22Rv1 (cell line): Measurements from ENCODE around the gene CXCL16.

Experiments used
- CTCF ChIP-seq: fragments of 450-650 bp; IDR thresholded peaks from 2 replicates; pipeline ENCODE4 v1.5.1; 2017; ENCODE audit warnings: mild to moderate bottlenecking
- ZFX ChIP-seq: fragments of 450-650 bp; IDR thresholded peaks from 2 replicates; pipeline ENCODE4 v1.6.1; 2017; ENCODE audit warnings: antibody characterized with exemption, borderline replicate concordance

DNA sequence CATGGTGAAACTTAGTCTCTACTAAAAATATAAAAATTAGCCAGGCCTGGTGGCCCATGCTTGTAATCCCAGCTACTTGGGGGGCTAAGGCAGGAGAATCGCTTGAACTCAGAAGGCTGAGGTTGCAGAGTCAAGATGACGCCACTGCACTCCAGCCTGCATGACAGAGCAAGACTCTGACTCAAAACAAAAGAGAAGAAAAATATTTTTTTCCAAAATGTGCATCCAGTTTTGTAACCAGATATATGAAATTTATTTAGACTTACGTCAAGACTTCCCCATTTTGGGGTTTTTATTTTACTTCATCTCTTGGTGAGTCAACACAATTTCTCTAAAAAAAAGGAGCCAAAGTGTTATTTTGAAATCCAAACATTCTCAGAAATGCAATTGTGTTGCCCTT is 26.5 kb upstream of the CXCL16 start:
- TF ChIP-seq ZFX, result no peak
- TF ChIP-seq CTCF, result no peak
